Esophagus muscularis mucosa (tissue), 4 donors: ENCODE data around the gene ATL3.

ENCODE experiments used
- CTCF ChIP-seq, 3 experiments: fragments of 200-600 bp in 2 of 3; fragments of 450-650 bp in 1 of 3; sonication (generic) in 2 of 3; IDR thresholded peaks; one replicate each; pipeline ENCODE4 v1.5.1; 2017 to 2019; ENCODE audit warnings: antibody characterized with exemption in 3 of 3, mild to moderate bottlenecking in 2 of 3, moderate library complexity in 1 of 3
- EP300 ChIP-seq: sonication (generic); formaldehyde crosslinking; IDR thresholded peaks from one replicate; pipeline ENCODE4 v1.6.1; 2017; ENCODE audit warnings: antibody characterized with exemption
- POLR2A ChIP-seq: fragments of 450-650 bp; IDR thresholded peaks from one replicate; pipeline ENCODE4 v1.6.1; 2017; ENCODE audit warnings: antibody characterized with exemption, moderate library complexity, mild to moderate bottlenecking, low read depth

- TF ChIP-seq CTCF (IDR thresholded peaks at IDR 0.05) = no peak
- no peak for TF ChIP-seq EP300
- TF ChIP-seq POLR2A = peak; percentile 51
Measured at GRCh38 chr11:63614136-63614671, 57.0 kb downstream of the ATL3 start, which contains the start of gene PLAAT3.
